ENCODE data around the gene TMX4. TPM values are rescaled to one million over a fixed set of nuclear protein-coding genes. Genes with fewer than 3 reads are reported as not detected.
A peak's percentile ranks its signal among the peaks of the same experiment; 100 is the strongest.

TMX4 gene
- total RNA-seq, 2 donors from 2014 or later: 19.1 to 21.2 TPM

DNA sequence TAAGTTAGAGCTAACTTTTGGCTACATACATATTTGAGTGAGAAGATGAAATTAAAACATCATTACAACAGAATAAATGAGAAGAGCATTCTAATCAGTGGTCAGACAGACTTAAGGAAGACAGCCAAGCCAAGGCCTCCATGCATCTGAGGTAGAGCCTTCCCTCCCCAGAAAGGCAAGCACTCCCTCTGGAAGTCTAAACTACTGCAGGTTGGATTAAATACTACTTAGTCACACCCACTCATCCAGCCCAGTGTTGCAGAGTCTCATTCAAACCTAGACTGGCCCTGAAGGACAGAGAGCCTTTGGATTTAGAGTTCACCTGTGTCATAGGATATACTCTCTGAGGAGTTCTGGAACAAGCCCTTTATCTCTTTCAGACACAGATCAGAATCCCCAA lies 29.2 kb downstream of the TMX4 start:
- H3K9me3 ChIP-seq (ENCODE audit: control insufficient read depth, low read length): peaks cover 6% of the 10 kb centered on the region
- Mint-ChIP-seq H3K27me3 (ENCODE audit: insufficient read depth) (no peaks in the 10 kb centered on the region), H3K4me3 (no peak overlapping the region), H3K36me3 (ENCODE audit: low read depth) (peaks cover 15% of the 10 kb centered on the region), H3K9me3 (peaks cover 6% of the 10 kb centered on the region), H3K4me1 (peaks cover 10% of the 10 kb centered on the region), H3K27ac (no peak overlapping the region)
- H3K9ac ChIP-seq (ENCODE audit: extremely low read depth, low read length, poor library complexity, severe bottlenecking): no peak overlapping the region
- H3K36me3 ChIP-seq (ENCODE audit: control insufficient read depth, insufficient read depth, low read length): peaks cover 12% of the 10 kb centered on the region
- no peak overlapping the region for H3K4me3 ChIP-seq (ENCODE audit: low read length)
- H3K27me3 ChIP-seq (ENCODE audit: control insufficient read depth, insufficient read depth, low read length, poor library complexity, severe bottlenecking): no peaks in the 10 kb centered on the region
- TF ChIP-seq, protein P1, sequence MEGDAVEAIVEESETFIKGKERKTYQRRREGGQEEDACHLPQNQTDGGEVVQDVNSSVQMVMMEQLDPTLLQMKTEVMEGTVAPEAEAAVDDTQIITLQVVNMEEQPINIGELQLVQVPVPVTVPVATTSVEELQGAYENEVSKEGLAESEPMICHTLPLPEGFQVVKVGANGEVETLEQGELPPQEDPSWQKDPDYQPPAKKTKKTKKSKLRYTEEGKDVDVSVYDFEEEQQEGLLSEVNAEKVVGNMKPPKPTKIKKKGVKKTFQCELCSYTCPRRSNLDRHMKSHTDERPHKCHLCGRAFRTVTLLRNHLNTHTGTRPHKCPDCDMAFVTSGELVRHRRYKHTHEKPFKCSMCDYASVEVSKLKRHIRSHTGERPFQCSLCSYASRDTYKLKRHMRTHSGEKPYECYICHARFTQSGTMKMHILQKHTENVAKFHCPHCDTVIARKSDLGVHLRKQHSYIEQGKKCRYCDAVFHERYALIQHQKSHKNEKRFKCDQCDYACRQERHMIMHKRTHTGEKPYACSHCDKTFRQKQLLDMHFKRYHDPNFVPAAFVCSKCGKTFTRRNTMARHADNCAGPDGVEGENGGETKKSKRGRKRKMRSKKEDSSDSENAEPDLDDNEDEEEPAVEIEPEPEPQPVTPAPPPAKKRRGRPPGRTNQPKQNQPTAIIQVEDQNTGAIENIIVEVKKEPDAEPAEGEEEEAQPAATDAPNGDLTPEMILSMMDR (conservative IDR thresholded peaks at IDR 0.05): no peak
- DNase-seq: no peak
- H3K27ac ChIP-seq (ENCODE audit: low read depth, low read length): no peak overlapping the region
- H3K4me1 ChIP-seq (ENCODE audit: control insufficient read depth, insufficient read depth, low read length): no peaks in the 10 kb centered on the region

GRCh38 chr20:7989379-7989778 lies 30.2 kb downstream of the TMX4 start:
- peaks cover 6% of the 10 kb centered on the region for H3K9me3 Mint-ChIP-seq
- peaks cover 15% of the 10 kb centered on the region for H3K4me1 Mint-ChIP-seq
- no peak for DNase-seq
- H3K27me3 ChIP-seq (ENCODE audit: control insufficient read depth, insufficient read depth, low read length, poor library complexity, severe bottlenecking): no peaks in the 10 kb centered on the region
- TF ChIP-seq, protein P1 (conservative IDR thresholded peaks at IDR 0.05): peak; percentile 55
- no peak overlapping the region for H3K27ac Mint-ChIP-seq
- 83% methylated on average over 1 of the region's 1 CpG; no CpG with 5 or more reads in 1 of the 2 experiments for WGBS, 2 experiments (ENCODE audit: insufficient coverage in 1 of 2, insufficient read length in 1 of 2)
- no peaks in the 10 kb centered on the region for H3K27me3 Mint-ChIP-seq (ENCODE audit: insufficient read depth)
- H3K4me3 Mint-ChIP-seq: no peak overlapping the region
- H3K4me1 ChIP-seq (ENCODE audit: control insufficient read depth, insufficient read depth, low read length): no peaks in the 10 kb centered on the region
- H3K36me3 Mint-ChIP-seq (ENCODE audit: low read depth): peaks cover 9% of the 10 kb centered on the region
- H3K36me3 ChIP-seq (ENCODE audit: control insufficient read depth, insufficient read depth, low read length): peaks cover 2% of the 10 kb centered on the region
- H3K4me3 ChIP-seq (ENCODE audit: low read length): no peak overlapping the region
- no peak overlapping the region for H3K9ac ChIP-seq (ENCODE audit: extremely low read depth, low read length, poor library complexity, severe bottlenecking)
- peaks cover 3% of the 10 kb centered on the region for H3K9me3 ChIP-seq (ENCODE audit: control insufficient read depth, low read length)
- H3K27ac ChIP-seq (ENCODE audit: low read depth, low read length): no peak overlapping the region

DNA sequence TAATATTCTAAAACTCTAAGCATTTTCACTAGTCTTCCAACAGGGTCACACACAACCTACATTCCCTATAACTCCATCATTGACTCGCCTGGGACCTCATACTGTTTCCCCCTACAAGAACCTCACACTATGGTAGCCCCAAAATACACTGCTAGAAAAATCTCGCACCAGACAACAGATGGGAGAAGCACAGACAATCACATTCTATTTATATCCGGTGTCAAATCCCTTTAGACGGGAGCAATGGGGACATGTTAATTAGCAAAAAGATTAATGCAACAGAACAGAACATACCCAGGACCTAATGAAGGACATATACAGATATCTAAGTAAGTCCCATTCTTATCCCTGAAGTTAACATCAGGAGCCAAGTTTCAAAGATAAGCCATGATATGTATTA lies 33.6 kb downstream of the TMX4 start:
- WGBS, 2 experiments (ENCODE audit: insufficient coverage in 1 of 2, insufficient read length in 1 of 2): 92 to 100% methylated on average over 2 to 4 of the region's 4 CpGs
- H3K4me1 Mint-ChIP-seq: peaks cover 37% of the 10 kb centered on the region
- H3K9ac ChIP-seq (ENCODE audit: extremely low read depth, low read length, poor library complexity, severe bottlenecking): no peak overlapping the region

More for the DNA sequence above, 33.6 kb downstream of the TMX4 start:
- Mint-ChIP-seq H3K4me3 (no peak overlapping the region), H3K27me3 (ENCODE audit: insufficient read depth) (no peaks in the 10 kb centered on the region), H3K9me3 (no peaks in the 10 kb centered on the region), H3K27ac (no peak overlapping the region), H3K36me3 (ENCODE audit: low read depth) (peaks cover 4% of the 10 kb centered on the region)
- H3K9me3 ChIP-seq (ENCODE audit: control insufficient read depth, low read length): no peaks in the 10 kb centered on the region
- H3K4me3 ChIP-seq (ENCODE audit: low read length): no peak overlapping the region
- no peak overlapping the region for H3K27ac ChIP-seq (ENCODE audit: low read depth, low read length)
- no peak for DNase-seq
- H3K4me1 ChIP-seq (ENCODE audit: control insufficient read depth, insufficient read depth, low read length): peaks cover 3% of the 10 kb centered on the region
- no peaks in the 10 kb centered on the region for H3K27me3 ChIP-seq (ENCODE audit: control insufficient read depth, insufficient read depth, low read length, poor library complexity, severe bottlenecking)
- no peaks in the 10 kb centered on the region for H3K36me3 ChIP-seq (ENCODE audit: control insufficient read depth, insufficient read depth, low read length)
- TF ChIP-seq, protein P1 (conservative IDR thresholded peaks at IDR 0.05): no peak

Measured in endodermal cell (in vitro differentiated cells).